GM21390 (cell line): ENCODE measurements around the gene SDC4.

Experiments used
- ATAC-seq: cut with Tn5 transposase; IDR thresholded peaks from one replicate; pipeline ENCODE4 v1.9.1; 2021; ENCODE audit not compliant: unreplicated experiment

Gene SDC4

GRCh38 chr20:45300961-45301360 lies 47.3 kb downstream of the SDC4 start:
- ATAC-seq, result no peak

GRCh38 chr20:45299786-45300185 lies 48.4 kb downstream of the SDC4 start:
- ATAC-seq, result no peak

DNA sequence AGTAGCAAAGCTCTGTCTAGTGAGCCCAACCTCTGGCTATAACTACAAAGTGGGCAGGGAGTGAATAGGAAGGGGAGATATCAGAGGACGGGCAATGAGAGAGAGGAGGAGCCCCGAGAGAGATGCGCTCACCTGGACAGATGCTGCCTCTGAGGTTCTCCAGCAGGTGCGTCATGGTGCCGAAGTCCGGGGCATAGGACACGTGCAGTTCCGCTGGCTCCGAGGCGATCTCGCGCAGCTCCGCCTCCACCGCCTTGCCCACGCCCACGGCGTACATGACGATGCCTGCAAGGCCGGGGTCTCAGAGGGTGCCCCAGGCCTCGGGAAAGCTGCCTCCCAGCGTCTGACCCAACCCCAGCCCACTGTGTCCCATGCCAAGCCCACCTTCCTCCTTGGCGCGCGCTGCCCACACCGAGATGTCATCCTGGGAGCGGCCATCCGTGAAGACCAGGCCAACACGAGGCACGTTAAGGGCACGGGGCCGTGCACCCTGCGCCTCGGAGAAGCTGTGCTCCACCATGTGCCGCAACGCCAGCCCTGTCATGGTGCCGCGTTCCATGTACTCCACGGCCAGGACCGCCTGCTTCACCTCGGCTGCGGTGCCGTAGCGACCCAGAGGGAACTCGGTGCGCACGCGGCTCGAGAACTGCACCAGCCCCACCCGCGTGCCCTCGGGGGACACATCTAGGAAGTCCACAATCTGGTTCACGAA lies 50.3 kb downstream of the SDC4 start:
- no peak for ATAC-seq

GRCh38 chr20:45294659-45295058 lies 53.6 kb downstream of the SDC4 start:
- no peak for ATAC-seq

- ATAC-seq, result no peak
These were observed 54.2 kb downstream of the SDC4 start for GRCh38 chr20:45294003-45294368.

- ATAC-seq, result peak; percentile 57
These were observed 54.9 kb downstream of the SDC4 start for GRCh38 chr20:45293041-45294002.

DNA sequence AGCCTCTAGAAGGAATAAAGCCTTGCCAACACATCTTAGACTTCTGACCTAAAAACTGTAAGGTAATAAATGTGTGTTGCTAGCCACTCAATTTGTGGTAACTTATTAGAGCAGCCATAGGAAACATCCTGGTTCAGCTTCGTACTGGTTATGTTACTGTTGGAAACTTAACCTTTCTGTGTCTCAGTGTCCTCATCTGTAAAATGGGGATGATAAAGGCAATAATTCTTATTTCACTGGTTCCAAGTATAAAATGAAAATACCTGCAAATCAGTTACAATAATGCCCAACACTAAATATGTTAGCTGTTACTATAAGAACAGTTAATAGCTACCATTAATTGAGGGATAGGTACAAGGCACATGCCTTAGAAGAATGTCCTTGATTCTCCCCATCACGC lies 55.9 kb downstream of the SDC4 start:
- no peak for ATAC-seq

DNA sequence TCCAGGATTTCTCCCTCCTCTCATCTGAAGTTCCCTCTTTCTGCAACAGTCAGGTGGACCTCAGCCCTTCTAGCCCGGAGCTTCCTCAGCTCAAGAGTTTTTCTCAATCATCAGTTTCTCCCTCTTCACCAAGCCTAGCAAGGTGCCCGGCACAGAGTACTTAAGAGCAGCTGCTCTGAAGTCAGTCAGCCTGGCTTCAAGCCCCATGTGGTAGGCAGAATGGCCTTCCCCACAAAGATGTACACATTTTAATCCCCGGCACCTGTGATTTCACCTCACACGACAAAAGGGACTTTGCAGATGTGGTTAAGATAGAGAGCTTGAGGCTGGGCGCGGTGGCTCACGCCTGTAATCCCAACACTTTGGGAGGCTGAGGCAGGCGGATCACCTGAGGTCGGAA lies 56.7 kb downstream of the SDC4 start:
- ATAC-seq, result no peak

GRCh38 chr20:45290677-45291355 lies 57.4 kb downstream of the SDC4 start:
- ATAC-seq, result no peak

GRCh38 chr20:45289942-45290676 lies 58.1 kb downstream of the SDC4 start:
- no peak for ATAC-seq

DNA sequence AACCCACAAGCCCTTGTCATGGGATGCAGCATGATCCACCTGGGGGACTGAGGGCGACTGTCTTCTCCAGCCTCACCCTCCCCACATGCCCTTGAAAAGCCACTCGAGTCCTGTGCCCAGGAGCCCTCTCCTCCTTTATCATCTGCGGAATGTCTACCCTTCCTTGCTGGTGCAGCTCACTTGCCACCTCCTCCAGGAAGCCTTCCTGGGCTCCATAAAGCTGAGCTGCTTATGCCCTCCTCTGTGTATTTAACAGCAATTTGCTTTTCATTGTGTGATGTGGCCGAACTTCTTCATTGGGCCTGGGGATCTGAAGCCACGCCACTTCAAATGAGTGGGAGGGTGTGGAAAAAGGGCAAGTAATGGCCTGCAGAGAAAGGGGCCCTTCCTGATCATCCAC lies 59.4 kb downstream of the SDC4 start:
- ATAC-seq, result no peak

- no peak for ATAC-seq
These were observed 59.8 kb downstream of the SDC4 start for GRCh38 chr20:45288376-45288775.

- no peak for ATAC-seq
These were observed 64.6 kb downstream of the SDC4 start for GRCh38 chr20:45283551-45284057.

DNA sequence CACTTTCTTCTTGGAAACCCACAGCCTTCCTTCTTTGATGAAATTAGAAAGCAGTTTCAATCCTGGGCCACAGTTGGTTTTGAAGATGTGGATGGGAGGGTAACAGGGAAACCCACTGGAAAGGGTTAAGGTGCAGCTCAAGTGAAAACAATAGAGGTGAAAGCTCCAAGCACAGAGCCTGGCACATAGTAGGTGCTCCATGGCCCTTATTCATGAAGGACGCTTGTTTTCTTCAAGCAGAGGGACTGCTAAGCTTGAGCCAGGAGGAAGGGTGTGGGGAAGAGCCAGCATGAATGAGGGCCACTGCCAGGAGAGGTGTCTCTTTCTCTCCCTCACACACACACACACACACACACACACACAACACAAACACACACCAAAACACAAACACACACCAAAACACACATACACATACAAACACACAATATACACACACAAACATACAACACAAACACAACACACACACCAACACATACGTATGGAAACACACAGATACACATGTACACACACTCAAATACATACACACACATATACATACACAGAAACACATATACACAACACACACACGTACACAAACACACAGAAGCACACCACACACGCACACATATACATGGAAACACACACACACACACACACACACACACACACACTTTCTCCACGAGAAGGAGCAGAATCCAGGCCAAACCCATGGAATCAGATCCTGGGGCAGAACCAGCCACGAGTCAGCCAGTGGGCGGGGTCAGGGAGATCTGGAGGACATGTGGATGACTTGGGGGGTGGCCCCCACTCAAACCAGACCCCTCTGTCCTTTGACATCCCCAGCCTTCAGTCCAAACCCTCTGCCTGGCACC lies 65.3 kb downstream of the SDC4 start:
- no peak for ATAC-seq

DNA sequence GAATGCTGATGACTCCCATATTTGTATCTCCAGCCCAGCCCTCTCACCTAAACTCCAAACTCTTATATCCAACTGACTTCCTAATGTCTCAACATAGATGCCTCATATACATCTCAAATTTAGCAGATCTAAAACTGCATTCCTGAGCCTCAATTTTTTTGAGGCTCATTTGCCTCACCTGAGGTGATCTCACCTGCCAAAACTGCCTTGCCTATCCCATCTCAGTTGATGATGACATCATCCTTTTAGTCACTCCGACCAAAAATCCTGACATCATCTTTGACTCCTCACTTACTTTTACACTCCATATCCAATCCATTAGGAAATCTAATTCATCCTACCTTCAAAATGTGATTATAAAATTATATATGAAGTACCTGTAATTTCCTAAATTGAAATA lies 68.2 kb downstream of the SDC4 start:
- ATAC-seq, result no peak

GRCh38 chr20:45275338-45275737 lies 72.9 kb downstream of the SDC4 start:
- ATAC-seq, result no peak
